GM23338 (cell line): ENCODE data around the gene RALGPS1. TPM values are rescaled to one million over a fixed set of nuclear protein-coding genes. Genes with fewer than 3 reads are reported as not detected.

Source experiments
- ATAC-seq: fragments of 200-7000 bp; cut with Tn5 transposase; 3 replicates; pipeline ENCODE4 v1.9.1; 2020
- DNase-seq: peaks from one replicate; pipeline ENCODE4 v3.0.0-alpha.2; 2015; ENCODE audit warnings: low spot score
- H2AFZ ChIP-seq: fragments of 200-600 bp; sonication (generic); 2 replicates; pipeline ENCODE4 v1.8.0; 2016; ENCODE audit warnings: antibody characterized with exemption, mild to moderate bottlenecking, moderate library complexity
- H3F3A ChIP-seq: fragments of 200-600 bp; sonication (generic); replicated peaks from 2 replicates; pipeline ENCODE4 v1.8.0; 2017; ENCODE audit warnings: antibody characterized with exemption, mixed run types, low read depth
- H3K27ac ChIP-seq: fragments of 200-600 bp; sonication (generic); 2 replicates; pipeline ENCODE4 v1.6.1; 2016; ENCODE audit warnings: low read depth
- H3K27me3 ChIP-seq: fragments of 200-600 bp; sonication (generic); 2 replicates; pipeline ENCODE4 v1.8.0; 2016; ENCODE audit warnings: mild to moderate bottlenecking, mixed run types, moderate library complexity; ENCODE audit not compliant: insufficient read depth
- H3K36me3 ChIP-seq: fragments of 200-600 bp; sonication (generic); 2 replicates; pipeline ENCODE4 v1.8.0; 2016; ENCODE audit warnings: mild to moderate bottlenecking; ENCODE audit not compliant: insufficient read depth
- H3K4me1 ChIP-seq: fragments of 200-600 bp; sonication (generic); 2 replicates; pipeline ENCODE4 v1.8.0; 2016; ENCODE audit warnings: mild to moderate bottlenecking, moderate library complexity; ENCODE audit not compliant: insufficient read depth
- H3K4me2 ChIP-seq: fragments of 200-600 bp; sonication (generic); 2 replicates; pipeline ENCODE4 v1.7.1; 2017; ENCODE audit warnings: mixed run types
- H3K4me3 ChIP-seq: fragments of 200-600 bp; sonication (generic); 2 replicates; pipeline ENCODE4 v1.6.1; 2016; ENCODE audit warnings: mixed run types
- H3K79me2 ChIP-seq: fragments of 200-600 bp; sonication (generic); replicated peaks from 2 replicates; pipeline ENCODE4 v1.8.0; 2017; ENCODE audit warnings: mild to moderate bottlenecking; ENCODE audit not compliant: insufficient read depth
- H3K9me2 ChIP-seq: fragments of 200-600 bp; sonication (generic); 2 replicates; pipeline ENCODE4 v1.8.0; 2017; ENCODE audit not compliant: insufficient read depth
- H4K20me1 ChIP-seq: fragments of 200-600 bp; sonication (generic); replicated peaks from 2 replicates; pipeline ENCODE4 v1.8.0; 2017; ENCODE audit warnings: mild to moderate bottlenecking; ENCODE audit not compliant: insufficient read depth
- H3K27ac Mint-ChIP-seq: 2 replicates; pipeline ENCODE4 v1.8.0; 2020; ENCODE audit warnings: inconsistent platforms, mild to moderate bottlenecking, moderate library complexity, mixed read lengths
- H3K27me3 Mint-ChIP-seq: 3 replicates; pipeline ENCODE4 v1.8.0; 2022; ENCODE audit warnings: low read depth, mild to moderate bottlenecking, moderate library complexity, mixed read lengths, inconsistent platforms; ENCODE audit not compliant: insufficient read depth, poor library complexity
- H3K36me3 Mint-ChIP-seq: 3 replicates; pipeline ENCODE4 v1.8.0; 2021; ENCODE audit warnings: low read depth, mild to moderate bottlenecking, inconsistent platforms, moderate library complexity, mixed read lengths
- H3K4me1 Mint-ChIP-seq: 3 replicates; pipeline ENCODE4 v1.8.0; 2020; ENCODE audit warnings: mild to moderate bottlenecking, inconsistent platforms, mixed read lengths
- H3K4me3 Mint-ChIP-seq: 3 replicates; pipeline ENCODE4 v1.8.0; 2021; ENCODE audit warnings: moderate library complexity, mild to moderate bottlenecking, inconsistent platforms, mixed read lengths
- H3K9me3 Mint-ChIP-seq: 3 replicates; pipeline ENCODE4 v1.8.0; 2020; ENCODE audit warnings: moderate library complexity, mild to moderate bottlenecking, inconsistent platforms, mixed read lengths
- EZH2 ChIP-seq: fragments of 200-600 bp; sonication (generic); IDR thresholded peaks from one replicate; pipeline ENCODE4 v1.8.0; 2017; ENCODE audit warnings: antibody characterized with exemption, mild to moderate bottlenecking, low read depth; ENCODE audit not compliant: unreplicated experiment
- EZH2phosphoT487 ChIP-seq: fragments of 200-600 bp; sonication (generic); IDR thresholded peaks from one replicate; pipeline ENCODE4 v1.8.1; 2018; ENCODE audit warnings: antibody characterized with exemption; ENCODE audit not compliant: unreplicated experiment
- JUNB ChIP-seq: IDR thresholded peaks from one replicate; pipeline ENCODE4 v1.6.1; 2016; ENCODE audit warnings: antibody characterized with exemption; ENCODE audit not compliant: unreplicated experiment
- NANOG ChIP-seq: IDR thresholded peaks from 2 replicates; pipeline ENCODE4 v1.6.1; 2016; ENCODE audit warnings: antibody characterized with exemption, borderline replicate concordance
- POLR2AphosphoS5 ChIP-seq: IDR thresholded peaks from 2 replicates; pipeline ENCODE4 v1.6.1; 2016; ENCODE audit warnings: antibody characterized with exemption, low read depth
- STAT1 ChIP-seq: IDR thresholded peaks from one replicate; pipeline ENCODE4 v1.6.1; 2016; ENCODE audit warnings: antibody characterized with exemption; ENCODE audit not compliant: unreplicated experiment
- ZNF331 ChIP-seq: fragments of 250-450 bp; sonication (Bioruptor Pico); IDR thresholded peaks from 2 replicates; pipeline ENCODE4 v1.5.0; 2020; ENCODE audit warnings: low read depth, mild to moderate bottlenecking, moderate library complexity
- polyA plus RNA-seq: library from polyadenylated mRNA; unstranded; fragments of >200 nt; fragmentation: Nextera tagmentation; extraction: Ambion mirVana; gene quantifications from 2 replicates; pipeline ENCODE4 v1.2.1, GENCODE V29; 2016
- total RNA-seq: library from RNA; depleted of rRNA; stranded (reverse); fragments of >200 nt; shearing (Covaris generic); gene quantifications from 2 replicates; pipeline ENCODE4 v1.2.3, GENCODE V29; 2014
- TF ChIP-seq, protein P1 (sequence below): IDR thresholded peaks from one replicate; pipeline ENCODE4 v1.6.1; 2018; ENCODE audit warnings: antibody characterized with exemption; ENCODE audit not compliant: unreplicated experiment
- TF ChIP-seq, protein P2 (sequence below), 2 experiments: fragments of 200-600 bp in 1 of 2; sonication (generic) in 1 of 2; conservative IDR thresholded peaks; 2 replicates each; pipeline versions ENCODE4 v1.5.1 to v1.6.1; 2016 to 2017; ENCODE audit warnings: antibody characterized with exemption in 2 of 2, low read depth in 2 of 2, mild to moderate bottlenecking in 2 of 2, moderate library complexity in 1 of 2
- TF ChIP-seq, protein P3 (sequence below): IDR thresholded peaks from 2 replicates; pipeline ENCODE4 v1.6.1; 2016; ENCODE audit warnings: antibody characterized with exemption

Gene RALGPS1
- total and polyA plus RNA-seq, 2 experiments from 2014 or later = 18.2 to 57.1 TPM

DNA sequence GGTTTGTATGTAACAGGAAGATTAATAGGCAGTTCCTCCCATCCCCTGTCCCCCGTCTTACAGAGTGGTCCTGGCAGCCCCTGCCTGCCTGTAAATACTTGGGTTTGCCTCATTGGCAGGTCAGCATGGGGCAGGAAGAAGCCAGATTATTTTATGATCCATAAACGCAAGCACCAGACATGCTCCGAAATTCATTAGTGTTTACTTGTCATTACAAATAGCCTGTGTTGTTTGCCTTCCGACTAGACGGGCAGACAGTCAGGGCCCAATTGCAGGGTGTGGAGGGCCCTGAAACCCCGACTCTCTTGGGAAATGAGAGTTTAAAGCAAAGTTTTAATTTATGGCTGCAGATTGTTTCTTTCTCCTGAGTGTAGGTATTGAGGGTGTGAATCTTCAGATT, 97.2 kb downstream of the RALGPS1 start:
- H3K4me1 Mint-ChIP-seq = peaks cover 15% of the 10 kb centered on the region
- Histone ChIP-seq H3K4me3 (no peak overlapping the region), H3K79me2 (no peaks in the 10 kb centered on the region), H3K36me3 (no peaks in the 10 kb centered on the region), H3K4me1 (peaks cover 8% of the 10 kb centered on the region; the same call in 1 of the 2 replicates), H3K4me2 (no peak overlapping the region), H3F3A (no peaks in the 10 kb centered on the region), H4K20me1 (no peaks in the 10 kb centered on the region; the same call in 1 of the 2 replicates), H3K27me3 (no peaks in the 10 kb centered on the region), H2AFZ (no peak overlapping the region), H3K9me2 (no peaks in the 10 kb centered on the region), H3K27ac (no peak overlapping the region)
- H3K36me3 Mint-ChIP-seq = no peaks in the 10 kb centered on the region
- H3K27ac Mint-ChIP-seq = no peak overlapping the region
- peaks cover 3% of the 10 kb centered on the region for H3K27me3 Mint-ChIP-seq
- no peak overlapping the region for H3K4me3 Mint-ChIP-seq
- no peak for DNase-seq
- no peaks in the 10 kb centered on the region; the same call in 2 of the 3 replicates for H3K9me3 Mint-ChIP-seq
- no peak for ATAC-seq
- TF ChIP-seq, protein P1, sequence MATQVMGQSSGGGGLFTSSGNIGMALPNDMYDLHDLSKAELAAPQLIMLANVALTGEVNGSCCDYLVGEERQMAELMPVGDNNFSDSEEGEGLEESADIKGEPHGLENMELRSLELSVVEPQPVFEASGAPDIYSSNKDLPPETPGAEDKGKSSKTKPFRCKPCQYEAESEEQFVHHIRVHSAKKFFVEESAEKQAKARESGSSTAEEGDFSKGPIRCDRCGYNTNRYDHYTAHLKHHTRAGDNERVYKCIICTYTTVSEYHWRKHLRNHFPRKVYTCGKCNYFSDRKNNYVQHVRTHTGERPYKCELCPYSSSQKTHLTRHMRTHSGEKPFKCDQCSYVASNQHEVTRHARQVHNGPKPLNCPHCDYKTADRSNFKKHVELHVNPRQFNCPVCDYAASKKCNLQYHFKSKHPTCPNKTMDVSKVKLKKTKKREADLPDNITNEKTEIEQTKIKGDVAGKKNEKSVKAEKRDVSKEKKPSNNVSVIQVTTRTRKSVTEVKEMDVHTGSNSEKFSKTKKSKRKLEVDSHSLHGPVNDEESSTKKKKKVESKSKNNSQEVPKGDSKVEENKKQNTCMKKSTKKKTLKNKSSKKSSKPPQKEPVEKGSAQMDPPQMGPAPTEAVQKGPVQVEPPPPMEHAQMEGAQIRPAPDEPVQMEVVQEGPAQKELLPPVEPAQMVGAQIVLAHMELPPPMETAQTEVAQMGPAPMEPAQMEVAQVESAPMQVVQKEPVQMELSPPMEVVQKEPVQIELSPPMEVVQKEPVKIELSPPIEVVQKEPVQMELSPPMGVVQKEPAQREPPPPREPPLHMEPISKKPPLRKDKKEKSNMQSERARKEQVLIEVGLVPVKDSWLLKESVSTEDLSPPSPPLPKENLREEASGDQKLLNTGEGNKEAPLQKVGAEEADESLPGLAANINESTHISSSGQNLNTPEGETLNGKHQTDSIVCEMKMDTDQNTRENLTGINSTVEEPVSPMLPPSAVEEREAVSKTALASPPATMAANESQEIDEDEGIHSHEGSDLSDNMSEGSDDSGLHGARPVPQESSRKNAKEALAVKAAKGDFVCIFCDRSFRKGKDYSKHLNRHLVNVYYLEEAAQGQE = no peak
- TF ChIP-seq, protein P2, sequence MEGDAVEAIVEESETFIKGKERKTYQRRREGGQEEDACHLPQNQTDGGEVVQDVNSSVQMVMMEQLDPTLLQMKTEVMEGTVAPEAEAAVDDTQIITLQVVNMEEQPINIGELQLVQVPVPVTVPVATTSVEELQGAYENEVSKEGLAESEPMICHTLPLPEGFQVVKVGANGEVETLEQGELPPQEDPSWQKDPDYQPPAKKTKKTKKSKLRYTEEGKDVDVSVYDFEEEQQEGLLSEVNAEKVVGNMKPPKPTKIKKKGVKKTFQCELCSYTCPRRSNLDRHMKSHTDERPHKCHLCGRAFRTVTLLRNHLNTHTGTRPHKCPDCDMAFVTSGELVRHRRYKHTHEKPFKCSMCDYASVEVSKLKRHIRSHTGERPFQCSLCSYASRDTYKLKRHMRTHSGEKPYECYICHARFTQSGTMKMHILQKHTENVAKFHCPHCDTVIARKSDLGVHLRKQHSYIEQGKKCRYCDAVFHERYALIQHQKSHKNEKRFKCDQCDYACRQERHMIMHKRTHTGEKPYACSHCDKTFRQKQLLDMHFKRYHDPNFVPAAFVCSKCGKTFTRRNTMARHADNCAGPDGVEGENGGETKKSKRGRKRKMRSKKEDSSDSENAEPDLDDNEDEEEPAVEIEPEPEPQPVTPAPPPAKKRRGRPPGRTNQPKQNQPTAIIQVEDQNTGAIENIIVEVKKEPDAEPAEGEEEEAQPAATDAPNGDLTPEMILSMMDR (conservative IDR thresholded peaks at IDR 0.05; ENCODE audit: low read depth in 2 of 2) = no peak
- TF ChIP-seq ZNF331 (no peak), NANOG (no peak), EZH2phosphoT487 (no peak), JUNB (no peak), POLR2AphosphoS5 (no peak), EZH2 (no peak), STAT1 (no peak)
- TF ChIP-seq, protein P3, sequence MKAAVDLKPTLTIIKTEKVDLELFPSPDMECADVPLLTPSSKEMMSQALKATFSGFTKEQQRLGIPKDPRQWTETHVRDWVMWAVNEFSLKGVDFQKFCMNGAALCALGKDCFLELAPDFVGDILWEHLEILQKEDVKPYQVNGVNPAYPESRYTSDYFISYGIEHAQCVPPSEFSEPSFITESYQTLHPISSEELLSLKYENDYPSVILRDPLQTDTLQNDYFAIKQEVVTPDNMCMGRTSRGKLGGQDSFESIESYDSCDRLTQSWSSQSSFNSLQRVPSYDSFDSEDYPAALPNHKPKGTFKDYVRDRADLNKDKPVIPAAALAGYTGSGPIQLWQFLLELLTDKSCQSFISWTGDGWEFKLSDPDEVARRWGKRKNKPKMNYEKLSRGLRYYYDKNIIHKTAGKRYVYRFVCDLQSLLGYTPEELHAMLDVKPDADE = no peak

DNA sequence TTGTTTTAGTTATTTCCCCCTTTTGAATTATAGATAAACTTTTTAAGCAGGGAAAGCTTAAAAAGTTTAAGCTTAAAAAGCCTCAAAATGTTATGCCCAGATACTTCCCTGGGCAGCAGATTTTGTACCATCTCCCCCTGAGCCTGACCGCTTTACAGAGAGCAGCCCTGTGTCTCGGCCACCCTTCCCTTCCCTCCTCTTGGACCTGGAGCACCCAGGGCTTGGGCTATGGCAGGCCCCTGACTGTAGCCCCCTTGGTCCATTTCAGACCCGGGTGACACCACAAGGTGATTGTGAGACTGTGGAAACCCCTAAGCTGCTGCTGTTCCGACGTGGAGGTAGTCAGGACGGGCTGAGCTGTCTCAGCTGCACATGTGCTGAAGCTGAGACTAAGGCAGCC, 97.7 kb downstream of the RALGPS1 start:
- Histone ChIP-seq H3K4me3 (no peak overlapping the region), H4K20me1 (no peaks in the 10 kb centered on the region; the same call in 1 of the 2 replicates), H2AFZ (no peak overlapping the region), H3K9me2 (no peaks in the 10 kb centered on the region), H3K36me3 (no peaks in the 10 kb centered on the region), H3K4me1 (peaks cover 8% of the 10 kb centered on the region; the same call in 1 of the 2 replicates), H3K79me2 (no peaks in the 10 kb centered on the region), H3K4me2 (no peak overlapping the region), H3K27ac (no peak overlapping the region), H3K27me3 (no peaks in the 10 kb centered on the region), H3F3A (no peaks in the 10 kb centered on the region)
- H3K9me3 Mint-ChIP-seq = no peaks in the 10 kb centered on the region; the same call in 2 of the 3 replicates
- H3K4me3 Mint-ChIP-seq = no peak overlapping the region
- no peak for ATAC-seq
- no peak for DNase-seq
- peaks cover 4% of the 10 kb centered on the region for H3K27me3 Mint-ChIP-seq
- H3K4me1 Mint-ChIP-seq = peaks cover 15% of the 10 kb centered on the region
- no peak for TF ChIP-seq ZNF331
- no peaks in the 10 kb centered on the region for H3K36me3 Mint-ChIP-seq
- H3K27ac Mint-ChIP-seq = no peak overlapping the region
